Mesenchymal stem cell (in vitro differentiated cells and primary cell): ENCODE results near the gene RPL31. TPM values are rescaled to one million over a fixed set of nuclear protein-coding genes. Genes with fewer than 3 reads are reported as not detected.

ENCODE experiments used
- DNase-seq: peaks from one replicate; pipeline ENCODE4 v3.0.0-alpha.2; 2013
- H2AFZ ChIP-seq: one replicate; pipeline ENCODE4 v1.6.1; 2013; ENCODE audit warnings: low read depth, mild to moderate bottlenecking, control low read depth, inconsistent platforms, low read length, moderate library complexity
- H2AK5ac ChIP-seq: 2 replicates; pipeline ENCODE4 v1.6.1; 2013; ENCODE audit warnings: low read length, moderate library complexity, mild to moderate bottlenecking, inconsistent platforms; ENCODE audit not compliant: severe bottlenecking
- H2BK120ac ChIP-seq: one replicate; pipeline ENCODE4 v1.6.1; 2013; ENCODE audit warnings: low read depth, mild to moderate bottlenecking, inconsistent platforms, low read length, moderate library complexity
- H2BK12ac ChIP-seq, 2 experiments: one replicate each; pipeline ENCODE4 v1.6.1; 2013; ENCODE audit warnings: inconsistent platforms in 2 of 2, low read length in 2 of 2, mild to moderate bottlenecking in 2 of 2, moderate library complexity in 2 of 2, control low read depth in 1 of 2
- H2BK15ac ChIP-seq: one replicate; pipeline ENCODE4 v1.6.1; 2013; ENCODE audit warnings: mild to moderate bottlenecking, low read depth, inconsistent platforms; ENCODE audit not compliant: poor library complexity, severe bottlenecking
- H2BK5ac ChIP-seq: 2 replicates; pipeline ENCODE4 v1.6.1; 2013; ENCODE audit warnings: low read depth, mild to moderate bottlenecking, low read length, control low read depth, inconsistent platforms; ENCODE audit not compliant: poor library complexity, severe bottlenecking
- H3K14ac ChIP-seq, 2 experiments: one replicate each; pipeline ENCODE4 v1.6.1; 2013; ENCODE audit warnings: inconsistent platforms in 2 of 2, low read length in 2 of 2, control low read depth in 1 of 2, mild to moderate bottlenecking in 1 of 2, moderate library complexity in 1 of 2
- H3K18ac ChIP-seq, 2 experiments: one replicate each; pipeline ENCODE4 v1.6.1; 2013; ENCODE audit warnings: inconsistent platforms in 2 of 2, low read length in 2 of 2, control low read depth in 1 of 2, low read depth in 1 of 2, mild to moderate bottlenecking in 1 of 2
- H3K23ac ChIP-seq, 2 experiments: one replicate each; pipeline ENCODE4 v1.6.1; 2013; ENCODE audit warnings: inconsistent platforms in 2 of 2, low read length in 2 of 2, mild to moderate bottlenecking in 2 of 2, moderate library complexity in 2 of 2, control low read depth in 1 of 2
- H3K27ac ChIP-seq: 2 replicates; pipeline ENCODE4 v1.5.1; 2013; ENCODE audit warnings: mild to moderate bottlenecking, moderate library complexity, low read length, control low read depth, inconsistent platforms; ENCODE audit not compliant: poor library complexity, severe bottlenecking
- H3K27me3 ChIP-seq, 2 experiments: 2 replicates each; pipeline versions ENCODE4 v1.6.1 to v1.7.0; 2013; ENCODE audit warnings: low read length in 2 of 2, mild to moderate bottlenecking in 2 of 2, moderate library complexity in 2 of 2, control low read depth in 1 of 2, inconsistent platforms in 1 of 2; ENCODE audit not compliant: control insufficient read depth in 1 of 2, insufficient read depth in 1 of 2
- H3K36me3 ChIP-seq, 2 experiments: 2 replicates each; pipeline versions ENCODE4 v1.6.1 to v1.7.0; 2013; ENCODE audit warnings: low read length in 2 of 2, control low read depth in 1 of 2, inconsistent platforms in 1 of 2, low read depth in 1 of 2, mild to moderate bottlenecking in 1 of 2; ENCODE audit not compliant: insufficient read depth in 2 of 2, control insufficient read depth in 1 of 2
- H3K4ac ChIP-seq, 2 experiments: one replicate each; pipeline ENCODE4 v1.6.1; 2013; ENCODE audit warnings: inconsistent platforms in 2 of 2, low read length in 2 of 2, mild to moderate bottlenecking in 2 of 2, moderate library complexity in 2 of 2, control low read depth in 1 of 2, low read depth in 1 of 2
- H3K4me1 ChIP-seq: 2 replicates; pipeline ENCODE4 v1.6.1; 2013; ENCODE audit warnings: low read depth, low read length, control low read depth; ENCODE audit not compliant: control insufficient read depth, insufficient read depth
- H3K4me2 ChIP-seq: 2 replicates; pipeline ENCODE4 v1.6.1; 2013; ENCODE audit warnings: low read length, mild to moderate bottlenecking, inconsistent platforms; ENCODE audit not compliant: poor library complexity, severe bottlenecking
- H3K4me3 ChIP-seq, 2 experiments: 2 replicates each; pipeline versions ENCODE4 v1.5.1 to v1.7.0; 2013; ENCODE audit warnings: low read length in 2 of 2, mild to moderate bottlenecking in 2 of 2, control low read depth in 1 of 2, low read depth in 1 of 2; ENCODE audit not compliant: insufficient read depth in 1 of 2
- H3K79me1 ChIP-seq: replicated peaks from 2 replicates; pipeline ENCODE4 v1.6.1; 2013; ENCODE audit warnings: mild to moderate bottlenecking, control low read depth, low read length, inconsistent platforms; ENCODE audit not compliant: poor library complexity, severe bottlenecking
- H3K9ac ChIP-seq: 2 replicates; pipeline ENCODE4 v1.7.0; 2013; ENCODE audit warnings: mild to moderate bottlenecking, low read length, moderate library complexity
- H3K9me3 ChIP-seq: 2 replicates; pipeline ENCODE4 v1.7.0; 2013; ENCODE audit warnings: mild to moderate bottlenecking, low read length; ENCODE audit not compliant: control insufficient read depth
- H4K8ac ChIP-seq: one replicate; pipeline ENCODE4 v1.6.1; 2013; ENCODE audit warnings: inconsistent platforms, mild to moderate bottlenecking, low read length, moderate library complexity
- H4K91ac ChIP-seq: one replicate; pipeline ENCODE4 v1.6.1; 2013; ENCODE audit warnings: mild to moderate bottlenecking, low read length, inconsistent platforms
- WGBS: methylation state at CpG from one replicate; pipeline ENCODE4 v1.1.7; 2013; ENCODE audit warnings: mixed read lengths; 5-methylcytosine and 5-hydroxymethylcytosine counted together
- polyA plus RNA-seq, 2 experiments: library from polyadenylated mRNA; stranded (reverse); fragments of 200-250 nt; gene quantifications; one replicate each; pipeline ENCODE4 v1.2.3, GENCODE V29; 2013

Gene RPL31
- polyA plus RNA-seq (2013, experiment 1 of 2): 1,594 TPM
- polyA plus RNA-seq (2013, experiment 2 of 2): 1,456 TPM

DNA sequence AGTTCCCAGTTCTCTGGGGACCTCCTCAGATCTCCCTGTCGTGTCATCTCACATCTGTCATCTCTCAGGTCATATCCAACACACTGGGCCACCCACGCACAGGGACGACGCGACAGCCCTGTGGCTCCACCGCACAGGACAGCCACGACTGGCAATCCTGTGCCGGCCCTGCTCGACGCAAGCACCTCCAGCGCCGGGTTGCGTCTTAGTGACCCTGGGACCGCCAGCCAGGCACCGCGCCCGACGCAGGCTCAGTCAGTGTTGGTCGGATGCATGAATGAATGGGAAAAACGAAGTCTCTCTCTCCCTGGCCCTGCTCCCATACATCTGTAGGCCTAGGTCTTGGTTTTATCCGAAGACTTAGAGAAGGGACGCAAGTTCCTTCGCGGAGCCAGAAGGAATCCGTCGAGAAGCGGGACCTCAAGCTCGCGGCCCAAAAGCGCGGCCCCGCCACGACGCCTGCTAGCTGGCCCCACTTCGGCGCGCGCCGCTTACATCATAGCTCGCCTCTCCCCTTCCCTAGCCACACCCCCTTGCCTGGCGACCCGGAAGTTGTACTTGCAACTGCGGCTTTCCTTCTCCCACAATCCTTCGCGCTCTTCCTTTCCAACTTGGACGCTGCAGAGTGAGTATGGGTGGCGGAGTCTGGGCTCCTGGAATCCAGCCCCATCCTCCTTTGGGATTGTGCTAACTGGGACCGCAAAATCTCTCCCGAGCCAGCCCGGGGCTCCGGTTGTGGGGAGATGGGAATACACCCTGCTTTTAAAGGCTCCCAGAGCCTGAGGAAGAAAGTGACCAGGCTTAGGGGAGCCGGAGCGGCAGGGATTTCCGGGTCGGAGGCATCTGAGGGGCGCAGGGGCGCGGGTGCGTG lies at the start of gene RPL31:
RPL31 (plus strand) TSS at position 599 of the 871 bp plus-strand sequence. CDS start 413 bp downstream, outside the sequence.
- peaks cover 14 to 38% of the 10 kb centered on the region in 2 experiments for H3K36me3 ChIP-seq
- peak within 1 kb of the TSS; percentile 46 to 77 for H3K14ac ChIP-seq
- peak within 1 kb of the TSS; percentile 97 for H2AFZ ChIP-seq
- peak; percentile 97 for DNase-seq
- peak within 1 kb of the TSS; percentile 45 to 81 for H3K23ac ChIP-seq
- H2AK5ac ChIP-seq: peak within 1 kb of the TSS; percentile 50
- H3K4me3 ChIP-seq: peak within 1 kb of the TSS; percentile 84 to 98
- H2BK12ac ChIP-seq: peak within 1 kb of the TSS; percentile 9 to 29
- 6% methylated on average over 48 of the region's 59 CpGs for WGBS
- H2BK5ac ChIP-seq: peak within 1 kb of the TSS; percentile 89
- H3K4me1 ChIP-seq: peaks cover 16% of the 10 kb centered on the region
- H3K4ac ChIP-seq: peak within 1 kb of the TSS; percentile 57 to 96
- peak within 1 kb of the TSS; percentile 99 for H3K9ac ChIP-seq
- H3K27ac ChIP-seq: peak within 1 kb of the TSS; percentile 95
- H4K8ac ChIP-seq: peak within 1 kb of the TSS; percentile 100
- H3K9me3 ChIP-seq: no peaks in the 10 kb centered on the region
- peaks cover 4% of the 10 kb centered on the region for H3K79me1 ChIP-seq
- peak within 1 kb of the TSS; percentile 55 for H2BK15ac ChIP-seq
- peak within 1 kb of the TSS; percentile 54 for H2BK120ac ChIP-seq
- peak within 1 kb of the TSS; percentile 63 for H3K4me2 ChIP-seq
- no peaks in the 10 kb centered on the region for H3K27me3 ChIP-seq
- H3K18ac ChIP-seq: peak within 1 kb of the TSS; percentile 93 to 98
- H4K91ac ChIP-seq: peak within 1 kb of the TSS; percentile 92

DNA sequence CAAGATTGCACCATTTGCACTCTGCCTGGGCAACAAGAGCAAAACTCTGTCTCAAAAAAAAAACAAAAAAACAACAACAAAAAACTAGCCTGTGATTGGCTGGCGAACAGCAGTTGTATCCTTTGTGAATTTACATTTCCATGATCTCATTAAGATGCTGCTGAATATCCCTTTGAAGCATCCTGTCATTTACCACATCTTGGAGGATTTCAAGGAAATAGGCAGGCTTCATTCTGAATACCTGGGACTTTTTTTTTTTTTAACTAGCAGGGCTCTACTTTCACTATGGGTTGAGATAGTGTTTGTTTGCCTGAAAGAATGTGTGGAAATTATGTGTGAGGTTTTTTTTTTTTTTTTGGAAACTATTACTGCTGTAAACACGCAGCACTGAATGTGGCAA lies 49.6 kb upstream of the RPL31 start:
- Histone ChIP-seq H2BK12ac (no peak overlapping the region), H3K23ac (no peak overlapping the region), H2BK5ac (no peak overlapping the region), H3K9me3 (no peaks in the 10 kb centered on the region), H4K91ac (no peak overlapping the region), H3K14ac (no peak overlapping the region), H3K4me3 (no peak overlapping the region), H4K8ac (no peak overlapping the region), H3K27me3 (peaks cover 0 to 2% of the 10 kb centered on the region in 2 experiments), H2AFZ (no peak overlapping the region), H3K4me1 (no peaks in the 10 kb centered on the region), H3K18ac (no peak overlapping the region), H3K36me3 (no peaks in the 10 kb centered on the region), H3K4me2 (no peak overlapping the region), H2BK15ac (no peak overlapping the region), H2AK5ac (no peak overlapping the region), H2BK120ac (no peak overlapping the region), H3K4ac (no peak overlapping the region), H3K9ac (no peak overlapping the region), H3K79me1 (no peaks in the 10 kb centered on the region), H3K27ac (no peak overlapping the region)
- WGBS: 94% methylated on average over 2 of the region's 2 CpGs
- DNase-seq: no peak

DNA sequence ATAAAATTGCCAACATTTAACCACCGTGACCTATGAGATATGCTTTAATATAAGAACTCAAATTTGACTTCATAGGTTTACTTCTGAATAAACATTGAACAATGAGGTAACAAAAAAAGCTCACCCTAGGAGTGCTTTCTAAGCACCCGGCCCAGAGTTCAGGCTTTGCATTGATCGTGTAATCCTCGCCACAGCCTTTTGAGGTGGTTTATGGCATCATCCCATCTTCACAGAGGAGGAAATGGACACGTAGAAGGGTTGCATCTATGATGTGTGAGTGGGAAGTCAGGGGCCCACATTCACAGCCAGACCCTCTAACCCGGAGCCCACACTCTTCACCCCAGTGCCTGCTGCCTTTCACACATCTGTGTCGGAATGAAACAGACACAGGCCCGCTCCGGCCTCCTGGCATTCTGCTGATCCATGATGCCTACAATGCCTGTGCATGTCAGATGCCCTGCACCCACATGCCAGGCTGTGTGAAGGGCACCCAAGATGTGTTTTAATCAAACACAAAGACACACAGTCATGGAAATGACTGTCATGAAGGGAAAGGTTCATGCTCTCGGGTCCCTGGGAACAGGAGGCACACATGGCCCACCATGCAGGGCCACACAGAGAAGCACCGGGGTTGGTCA lies 48.6 kb upstream of the RPL31 start:
- H3K27ac ChIP-seq: no peak overlapping the region
- H3K4ac ChIP-seq: no peak overlapping the region
- H3K27me3 ChIP-seq: peaks cover 2 to 3% of the 10 kb centered on the region in 2 experiments
- H2BK12ac ChIP-seq: no peak overlapping the region
- H3K18ac ChIP-seq: no peak overlapping the region
- 95% methylated on average over 8 of the region's 11 CpGs for WGBS
- H3K14ac ChIP-seq: no peak overlapping the region
- no peaks in the 10 kb centered on the region for H3K9me3 ChIP-seq
- no peak overlapping the region for H2AK5ac ChIP-seq
- DNase-seq: no peak
- no peak overlapping the region for H4K91ac ChIP-seq
- no peak overlapping the region for H2AFZ ChIP-seq
- H3K9ac ChIP-seq: no peak overlapping the region
- no peaks in the 10 kb centered on the region for H3K36me3 ChIP-seq
- no peak overlapping the region for H3K4me3 ChIP-seq
- H3K4me2 ChIP-seq: no peak overlapping the region
- no peaks in the 10 kb centered on the region for H3K4me1 ChIP-seq
- no peak overlapping the region for H4K8ac ChIP-seq
- H2BK5ac ChIP-seq: no peak overlapping the region
- no peaks in the 10 kb centered on the region for H3K79me1 ChIP-seq
- H3K23ac ChIP-seq: no peak overlapping the region
- no peak overlapping the region for H2BK15ac ChIP-seq
- H2BK120ac ChIP-seq: no peak overlapping the region

DNA sequence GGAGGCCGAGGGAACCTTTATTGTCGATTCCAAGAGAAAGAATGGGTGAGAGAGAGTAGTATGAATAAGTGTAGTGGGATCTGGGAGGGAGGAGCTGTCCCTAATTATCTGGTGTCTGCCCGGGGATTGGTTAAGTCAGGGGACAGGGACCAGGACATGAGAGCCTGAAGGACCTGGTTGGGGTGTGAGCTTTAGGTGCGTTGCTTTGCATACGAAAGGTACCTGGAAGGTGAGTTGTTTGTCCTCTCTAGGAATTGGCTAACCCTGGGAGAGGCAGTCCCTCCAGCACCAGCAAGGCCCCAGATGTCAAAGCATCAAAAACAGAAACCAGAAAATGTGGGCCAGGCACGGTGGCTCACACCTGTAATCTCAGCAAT lies 48.1 kb upstream of the RPL31 start:
- Histone ChIP-seq H3K14ac (no peak overlapping the region), H2AFZ (no peak overlapping the region), H3K4me3 (no peak overlapping the region), H2BK5ac (no peak overlapping the region), H3K4ac (no peak overlapping the region), H4K8ac (no peak overlapping the region), H3K36me3 (no peaks in the 10 kb centered on the region), H3K27me3 (peaks cover 2 to 3% of the 10 kb centered on the region in 2 experiments), H3K4me2 (no peak overlapping the region), H4K91ac (no peak overlapping the region), H2BK120ac (no peak overlapping the region), H3K4me1 (no peaks in the 10 kb centered on the region), H3K79me1 (no peaks in the 10 kb centered on the region), H3K23ac (no peak overlapping the region), H2AK5ac (no peak overlapping the region), H2BK15ac (no peak overlapping the region), H3K9ac (no peak overlapping the region), H3K18ac (no peak overlapping the region), H2BK12ac (no peak overlapping the region), H3K9me3 (no peaks in the 10 kb centered on the region), H3K27ac (no peak overlapping the region)
- WGBS: 95% methylated on average over 6 of the region's 6 CpGs
- DNase-seq: no peak
